ENCODE measurements around the gene KRTAP10-4.
"Not testable (repeated sequence)": the region's sequence is repeated elsewhere in the genome, so short reads cannot be mapped to it uniquely, and the experiment has no call there.

Gene KRTAP10-4

GRCh38 chr21:44589586-44590305, 16.2 kb downstream of the KRTAP10-4 start:
- H3K9ac ChIP-seq (ENCODE audit: low read depth, low read length) = no peak overlapping the region

GRCh38 chr21:44590311-44590721, 16.8 kb downstream of the KRTAP10-4 start:
- H3K79me2 ChIP-seq (ENCODE audit: insufficient read depth, low read length) = no peaks in the 10 kb centered on the region
- H4K20me1 ChIP-seq (ENCODE audit: insufficient read depth, low read length) = no peaks in the 10 kb centered on the region
- H3K27ac ChIP-seq (ENCODE audit: low read length) = no peak overlapping the region
- no peak overlapping the region for H3K4me2 ChIP-seq (ENCODE audit: insufficient read depth, low read length)
- no peak overlapping the region for H3K4me3 ChIP-seq (ENCODE audit: low read depth in 1 of 2, low read length in 2 of 2)
- ATAC-seq (ENCODE audit: insufficient read depth, low read depth) (no peak), DNase-seq (no peak)
- TF ChIP-seq CTCF (IDR thresholded peaks at IDR 0.05; ENCODE audit: borderline replicate concordance, extremely low read depth, low read length, poor library complexity, severe bottlenecking) = no peak
- TF ChIP-seq EZH2 (IDR thresholded peaks at IDR 0.05; ENCODE audit: borderline replicate concordance, low read depth, low read length, severe bottlenecking) = no peak
- H3K27me3 ChIP-seq (ENCODE audit: insufficient read depth, low read length, poor library complexity) = peaks cover 6% of the 10 kb centered on the region
- H3K4me1 ChIP-seq (ENCODE audit: insufficient read depth, low read length) = no peaks in the 10 kb centered on the region
- no peak overlapping the region for H2AFZ ChIP-seq (ENCODE audit: low read depth, low read length)
- no peak overlapping the region for H3K9ac ChIP-seq (ENCODE audit: low read depth, low read length)
- H3K9me3 ChIP-seq (ENCODE audit: insufficient read depth, low read length, severe bottlenecking) = no peaks in the 10 kb centered on the region
- no peaks in the 10 kb centered on the region for H3K36me3 ChIP-seq (ENCODE audit: insufficient read depth, low read length)

More at GRCh38 chr21:44589586-44590305, 16.2 kb downstream of the KRTAP10-4 start:
- Histone ChIP-seq H3K36me3 (ENCODE audit: insufficient read depth, low read length) (no peaks in the 10 kb centered on the region), H3K27ac (ENCODE audit: low read length) (no peak overlapping the region), H3K4me1 (ENCODE audit: insufficient read depth, low read length) (no peaks in the 10 kb centered on the region), H3K4me2 (ENCODE audit: insufficient read depth, low read length) (no peak overlapping the region), H3K27me3 (ENCODE audit: insufficient read depth, low read length, poor library complexity) (peaks cover 7% of the 10 kb centered on the region), H4K20me1 (ENCODE audit: insufficient read depth, low read length) (no peaks in the 10 kb centered on the region), H3K79me2 (ENCODE audit: insufficient read depth, low read length) (no peaks in the 10 kb centered on the region), H3K9me3 (ENCODE audit: insufficient read depth, low read length, severe bottlenecking) (no peaks in the 10 kb centered on the region), H2AFZ (ENCODE audit: low read depth, low read length) (no peak overlapping the region), H3K4me3 (ENCODE audit: low read depth in 1 of 2, low read length in 2 of 2) (no peak overlapping the region)
- no peak for ATAC-seq (ENCODE audit: insufficient read depth, low read depth)
- no peak for TF ChIP-seq EZH2 (IDR thresholded peaks at IDR 0.05; ENCODE audit: borderline replicate concordance, low read depth, low read length, severe bottlenecking)
- DNase-seq = no peak

GRCh38 chr21:44590897-44591800, 17.6 kb downstream of the KRTAP10-4 start:
- H3K27me3 ChIP-seq (ENCODE audit: insufficient read depth, low read length, poor library complexity); H3K9me3 ChIP-seq (ENCODE audit: insufficient read depth, low read length, severe bottlenecking); H3K36me3 ChIP-seq (ENCODE audit: insufficient read depth, low read length); H2AFZ ChIP-seq (ENCODE audit: low read depth, low read length); H3K4me2 ChIP-seq (ENCODE audit: insufficient read depth, low read length); H3K79me2 ChIP-seq (ENCODE audit: insufficient read depth, low read length); H3K4me3 ChIP-seq (ENCODE audit: low read depth in 1 of 2, low read length in 2 of 2); ATAC-seq (ENCODE audit: insufficient read depth, low read depth); H3K9ac ChIP-seq (ENCODE audit: low read depth, low read length); DNase-seq; H4K20me1 ChIP-seq (ENCODE audit: insufficient read depth, low read length); H3K4me1 ChIP-seq (ENCODE audit: insufficient read depth, low read length); H3K27ac ChIP-seq (ENCODE audit: low read length): not testable (repeated sequence)

GRCh38 chr21:44591801-44592130, 18.2 kb downstream of the KRTAP10-4 start:
- not testable (repeated sequence) for DNase-seq; H3K9ac ChIP-seq (ENCODE audit: low read depth, low read length); H3K9me3 ChIP-seq (ENCODE audit: insufficient read depth, low read length, severe bottlenecking); H3K4me3 ChIP-seq (ENCODE audit: low read depth in 1 of 2, low read length in 2 of 2); H3K4me1 ChIP-seq (ENCODE audit: insufficient read depth, low read length); H3K79me2 ChIP-seq (ENCODE audit: insufficient read depth, low read length); H2AFZ ChIP-seq (ENCODE audit: low read depth, low read length); H3K27ac ChIP-seq (ENCODE audit: low read length); H3K4me2 ChIP-seq (ENCODE audit: insufficient read depth, low read length); ATAC-seq (ENCODE audit: insufficient read depth, low read depth); H3K27me3 ChIP-seq (ENCODE audit: insufficient read depth, low read length, poor library complexity); H3K36me3 ChIP-seq (ENCODE audit: insufficient read depth, low read length); H4K20me1 ChIP-seq (ENCODE audit: insufficient read depth, low read length)

Data from DND-41 (cell line).